Kidney (tissue), 14 donors: ENCODE results near the gene ANKLE2. TPM values are rescaled to one million over a fixed set of nuclear protein-coding genes. Genes with fewer than 3 reads are reported as not detected.
"Not testable (repeated sequence)": the region's sequence is repeated elsewhere in the genome, so short reads cannot be mapped to it uniquely, and the experiment has no call there.

Experiments used
- DNase-seq, 5 donors: peaks; one replicate each; pipeline ENCODE4 v3.0.0-alpha.2; 2013 to 2020
- FAIRE-seq: peaks from 2 replicates; lab custom pipeline; 2012; peaks lifted over from hg19 to GRCh38; lab: Jason Lieb, UNC
- H3K27ac ChIP-seq, 2 donors: one replicate each; pipeline ENCODE4 v1.7.0; 2013; ENCODE audit warnings: low read depth in 2 of 2, low read length in 2 of 2, inconsistent platforms in 1 of 2
- H3K27me3 ChIP-seq: one replicate; pipeline ENCODE4 v1.7.1; 2013; ENCODE audit warnings: low read length, inconsistent platforms; ENCODE audit not compliant: control insufficient read depth, insufficient read depth
- H3K36me3 ChIP-seq, 3 donors: one replicate each; pipeline versions ENCODE4 v1.7.0 to v1.7.1; 2013; ENCODE audit warnings: low read length in 3 of 3, control low read depth in 1 of 3, inconsistent platforms in 1 of 3; ENCODE audit not compliant: insufficient read depth in 3 of 3, control insufficient read depth in 2 of 3
- H3K4me1 ChIP-seq, 3 donors: one replicate each; pipeline versions ENCODE4 v1.7.0 to v1.7.1; 2013; ENCODE audit warnings: low read length in 3 of 3, inconsistent platforms in 1 of 3, low read depth in 1 of 3; ENCODE audit not compliant: control insufficient read depth in 2 of 3, insufficient read depth in 2 of 3
- H3K4me3 ChIP-seq, 3 donors: one replicate each; pipeline versions ENCODE4 v1.7.0 to v1.8.1; 2013; ENCODE audit warnings: low read length in 3 of 3, control low read depth in 1 of 3, inconsistent platforms in 1 of 3
- H3K9ac ChIP-seq, 3 donors: one replicate each; pipeline versions ENCODE4 v1.7.0 to v1.7.1; 2013; ENCODE audit warnings: low read length in 3 of 3, control low read depth in 1 of 3, inconsistent platforms in 1 of 3
- H3K9me3 ChIP-seq, 3 donors: one replicate each; pipeline versions ENCODE4 v1.7.0 to v1.7.1; 2013; ENCODE audit warnings: low read length in 3 of 3, control low read depth in 1 of 3, inconsistent platforms in 1 of 3; ENCODE audit not compliant: control insufficient read depth in 2 of 3, insufficient read depth in 1 of 3
- CTCF ChIP-seq: IDR thresholded peaks from 3 replicates; pipeline ENCODE4 v1.5.1; 2012; ENCODE audit warnings: mild to moderate bottlenecking, moderate library complexity, borderline replicate concordance; ENCODE audit not compliant: insufficient read depth; ENCODE audit errors: extremely low read depth
- intact Hi-C: fragments of 100-400 bp; cut with DNase I; formaldehyde crosslinking; loops from one replicate; pipeline ENCODE4 v1.11.1; 2022
- polyA plus RNA-seq: library from polyadenylated mRNA; stranded (reverse); fragments of 350-450 nt; fragmentation: Illumina TruSeq; extraction: RNeasy Lipid Tissue Mini Kit (QIAGEN cat#74804); gene quantifications from one replicate; pipeline ENCODE4 v1.2.3, GENCODE V29; 2014; ENCODE audit warnings: low read depth, low replicate concordance; ENCODE audit not compliant: insufficient read depth
- total RNA-seq: library from RNA; stranded (reverse); fragmentation: NEBNext Ultra II Directional; extraction: Animal tissue kit (Norgen Biotek cat#: 25700); gene quantifications from one replicate; pipeline ENCODE4 v1.2.1, GENCODE V29; 2021
- donor health status: control.
- donor health status: control.
- donor health status: control.
- donor health status: control.
- donor health status: control.
- donor health status: DM: yes; HTN: yes; CAD: no.
- donor health status: Normal renal cell carcinoma (clear cell type).

Gene ANKLE2
- total and polyA plus RNA-seq, 2 donors from 2014 or later = 14.6 to 57.3 TPM

GRCh38 chr12:132700212-132700822, 61.3 kb downstream of the ANKLE2 start:
- no peak for TF ChIP-seq CTCF
- intact Hi-C loops = no loop called here
- no peak for DNase-seq
- Histone ChIP-seq H3K9me3 (no peaks in the 10 kb centered on the region), H3K4me3 (no peak overlapping the region), H3K27ac (no peak overlapping the region), H3K9ac (no peak overlapping the region), H3K4me1 (no peaks in the 10 kb centered on the region), H3K36me3 (peaks cover 0 to 21% (median 13%) of the 10 kb centered on the region in 3 donors), H3K27me3 (no peaks in the 10 kb centered on the region)
- no peak for FAIRE-seq

- FAIRE-seq (no peak), DNase-seq (no peak)
- TF ChIP-seq CTCF = no peak
- Histone ChIP-seq H3K27me3 (no peaks in the 10 kb centered on the region), H3K9me3 (no peaks in the 10 kb centered on the region), H3K9ac (no peak overlapping the region), H3K27ac (no peak overlapping the region), H3K4me3 (no peak overlapping the region), H3K36me3 (peaks cover 0 to 17% (median 13%) of the 10 kb centered on the region in 3 donors), H3K4me1 (no peaks in the 10 kb centered on the region)
- intact Hi-C loops = no loop called here
These were observed 63.3 kb downstream of the ANKLE2 start for GRCh38 chr12:132698341-132698740.

- H3K27ac ChIP-seq = no peak overlapping the region
- intact Hi-C loops = no loop called here
These were observed 66.2 kb downstream of the ANKLE2 start for GRCh38 chr12:132695431-132695830.

GRCh38 chr12:132694888-132695287, 66.7 kb downstream of the ANKLE2 start:
- H3K4me3 ChIP-seq, H3K27ac ChIP-seq, intact Hi-C loops, FAIRE-seq, DNase-seq, H3K9me3 ChIP-seq, H3K4me1 ChIP-seq, H3K9ac ChIP-seq, H3K27me3 ChIP-seq: not testable (repeated sequence)
- peaks cover 0 to 19% (median 5%) of the 10 kb centered on the region in 3 donors for H3K36me3 ChIP-seq

More at GRCh38 chr12:132695431-132695830, 66.2 kb downstream of the ANKLE2 start:
- Histone ChIP-seq H3K27me3 (no peaks in the 10 kb centered on the region), H3K4me3 (no peak overlapping the region), H3K36me3 (peaks cover 0 to 19% (median 5%) of the 10 kb centered on the region in 3 donors), H3K9ac (no peak overlapping the region), H3K9me3 (no peaks in the 10 kb centered on the region), H3K4me1 (no peaks in the 10 kb centered on the region)
- no peak for TF ChIP-seq CTCF
- no peak for FAIRE-seq
- DNase-seq = no peak

GRCh38 chr12:132692030-132692429, 69.6 kb downstream of the ANKLE2 start:
- H3K9me3 ChIP-seq, intact Hi-C loops, H3K9ac ChIP-seq, DNase-seq, FAIRE-seq, H3K4me1 ChIP-seq, H3K4me3 ChIP-seq, H3K36me3 ChIP-seq, H3K27ac ChIP-seq, H3K27me3 ChIP-seq: not testable (repeated sequence)
